Astrocyte (in vitro differentiated cells and primary cell): ENCODE results near the gene ZBTB46. TPM values are rescaled to one million over a fixed set of nuclear protein-coding genes. Genes with fewer than 3 reads are reported as not detected.
A peak's percentile ranks its signal among the peaks of the same experiment; 100 is the strongest.

Source experiments
- DNase-seq: peaks from one replicate; pipeline ENCODE4 v3.0.0-alpha.2; 2010; ENCODE audit warnings: low read depth
- FAIRE-seq: peaks from 2 replicates; lab custom pipeline; 2011; peaks lifted over from hg19 to GRCh38; lab: Jason Lieb, UNC
- H2AFZ ChIP-seq: 2 replicates; pipeline ENCODE4 v1.6.0; 2012; ENCODE audit warnings: low read depth, low read length, inconsistent platforms
- H3K27ac ChIP-seq: 2 replicates; pipeline ENCODE4 v1.5.1; 2011; ENCODE audit warnings: low read depth, low read length, inconsistent platforms
- H3K27me3 ChIP-seq: 2 replicates; pipeline ENCODE4 v1.6.0; 2011; ENCODE audit warnings: low read length, inconsistent platforms; ENCODE audit not compliant: insufficient read depth
- H3K36me3 ChIP-seq: 2 replicates; pipeline ENCODE4 v1.5.1; 2011; ENCODE audit warnings: low read length, inconsistent platforms; ENCODE audit not compliant: insufficient read depth
- H3K4me1 ChIP-seq: 2 replicates; pipeline ENCODE4 v1.5.1; 2011; ENCODE audit warnings: low read length, inconsistent platforms; ENCODE audit not compliant: insufficient read depth
- H3K4me2 ChIP-seq: 2 replicates; pipeline ENCODE4 v1.6.0; 2012; ENCODE audit warnings: low read length, inconsistent platforms
- H3K4me3 ChIP-seq: 2 replicates; pipeline ENCODE4 v1.5.1; 2011; ENCODE audit warnings: low read depth, mild to moderate bottlenecking, low read length, inconsistent platforms; ENCODE audit not compliant: insufficient read depth
- H3K79me2 ChIP-seq: 2 replicates; pipeline ENCODE4 v1.6.0; 2012; ENCODE audit warnings: mild to moderate bottlenecking, low read length, inconsistent platforms; ENCODE audit not compliant: insufficient read depth
- H3K9ac ChIP-seq: 2 replicates; pipeline ENCODE4 v1.6.0; 2012; ENCODE audit warnings: mild to moderate bottlenecking, low read length, inconsistent platforms
- H3K9me3 ChIP-seq: 2 replicates; pipeline ENCODE4 v1.5.1; 2012; ENCODE audit warnings: low read depth, mild to moderate bottlenecking, low read length, inconsistent platforms; ENCODE audit not compliant: insufficient read depth
- H4K20me1 ChIP-seq: 2 replicates; pipeline ENCODE4 v1.6.0; 2012; ENCODE audit warnings: low read length, inconsistent platforms; ENCODE audit not compliant: insufficient read depth
- H3K27ac Mint-ChIP-seq: one replicate; pipeline ENCODE4 v1.8.0; 2021; ENCODE audit warnings: mild to moderate bottlenecking, mixed read lengths; ENCODE audit not compliant: unreplicated experiment
- H3K27me3 Mint-ChIP-seq: one replicate; pipeline ENCODE4 v1.8.0; 2021; ENCODE audit warnings: low read depth, mixed read lengths; ENCODE audit not compliant: unreplicated experiment
- H3K36me3 Mint-ChIP-seq: one replicate; pipeline ENCODE4 v1.8.0; 2021; ENCODE audit warnings: low read depth, mixed read lengths; ENCODE audit not compliant: unreplicated experiment
- H3K4me1 Mint-ChIP-seq: one replicate; pipeline ENCODE4 v1.8.0; 2021; ENCODE audit warnings: low read depth, mixed read lengths; ENCODE audit not compliant: unreplicated experiment
- H3K4me3 Mint-ChIP-seq: one replicate; pipeline ENCODE4 v1.8.0; 2021; ENCODE audit warnings: mild to moderate bottlenecking, moderate library complexity, mixed read lengths; ENCODE audit not compliant: unreplicated experiment
- H3K9me3 Mint-ChIP-seq: one replicate; pipeline ENCODE4 v1.8.0; 2021; ENCODE audit warnings: mild to moderate bottlenecking, mixed read lengths; ENCODE audit not compliant: unreplicated experiment
- CTCF ChIP-seq: IDR thresholded peaks from 2 replicates; pipeline ENCODE4 v1.5.1; 2011; ENCODE audit warnings: low read depth, mild to moderate bottlenecking, inconsistent platforms, low read length, moderate library complexity; ENCODE audit not compliant: insufficient read depth
- EZH2 ChIP-seq: IDR thresholded peaks from 2 replicates; pipeline ENCODE4 v1.6.1; 2012; ENCODE audit warnings: mild to moderate bottlenecking, low read length, inconsistent platforms; ENCODE audit not compliant: insufficient read depth
- total RNA-seq: library from RNA; stranded (reverse); gene quantifications from 2 replicates; pipeline ENCODE4 v1.2.1, GENCODE V29; 2021

The ZBTB46 gene
- total RNA-seq, 1 donor from 2014 or later: 13.9 TPM

DNA sequence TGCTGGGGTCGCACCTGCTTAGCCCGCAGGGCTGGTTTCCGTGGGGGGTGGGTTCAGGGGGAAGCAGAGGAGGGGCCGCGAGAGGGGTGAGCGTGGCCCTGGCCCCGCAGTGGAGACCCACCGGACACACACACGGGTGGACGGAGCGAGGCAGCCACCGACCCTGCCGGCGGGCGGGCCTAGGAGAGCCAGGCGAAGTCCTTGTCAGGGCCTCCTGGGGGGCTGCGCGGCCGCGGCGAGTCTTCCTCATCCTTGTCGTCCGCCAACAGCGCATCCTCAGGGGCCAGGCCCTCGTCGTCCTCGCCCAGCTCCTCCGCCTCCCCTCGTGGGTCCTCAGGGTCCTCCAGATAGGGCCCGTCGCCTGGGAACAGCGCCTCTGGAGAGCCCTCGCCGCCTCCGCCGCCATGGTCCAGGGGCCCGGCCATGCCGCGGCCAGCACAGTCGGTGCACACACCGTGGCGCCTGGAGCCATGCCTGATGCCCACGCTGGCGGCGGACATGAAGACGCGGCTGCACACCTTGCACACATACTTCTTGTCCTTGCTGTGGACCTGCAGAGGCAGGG lies 84.2 kb downstream of the ZBTB46 start:
- Histone ChIP-seq H3K79me2 (no peaks in the 10 kb centered on the region), H2AFZ (no peak overlapping the region), H3K9ac (no peak overlapping the region), H3K9me3 (no peaks in the 10 kb centered on the region), H3K4me2 (no peak overlapping the region), H3K27ac (no peak overlapping the region), H3K27me3 (no peaks in the 10 kb centered on the region), H3K36me3 (no peaks in the 10 kb centered on the region), H4K20me1 (peaks cover 8% of the 10 kb centered on the region), H3K4me1 (peaks cover under 1% of the 10 kb centered on the region), H3K4me3 (no peak overlapping the region)
- Mint-ChIP-seq H3K9me3 (no peaks in the 10 kb centered on the region), H3K4me3 (no peak overlapping the region), H3K4me1 (no peaks in the 10 kb centered on the region), H3K27ac (no peak overlapping the region), H3K36me3 (peaks cover 6% of the 10 kb centered on the region), H3K27me3 (no peaks in the 10 kb centered on the region)
- FAIRE-seq (no peak), DNase-seq (no peak)
- TF ChIP-seq EZH2: no peak
- no peak for TF ChIP-seq CTCF

GRCh38 chr20:63745961-63746731 lies 84.9 kb downstream of the ZBTB46 start:
- no peak for FAIRE-seq
- no peak for DNase-seq
- Histone ChIP-seq H3K27ac (no peak overlapping the region), H3K9ac (no peak overlapping the region), H3K9me3 (no peaks in the 10 kb centered on the region), H2AFZ (no peak overlapping the region), H3K36me3 (no peaks in the 10 kb centered on the region), H3K79me2 (peaks cover 5% of the 10 kb centered on the region), H3K4me3 (no peak overlapping the region), H3K4me1 (peaks cover 8% of the 10 kb centered on the region), H3K4me2 (no peak overlapping the region), H3K27me3 (no peaks in the 10 kb centered on the region), H4K20me1 (peaks cover 15% of the 10 kb centered on the region)
- H3K36me3 Mint-ChIP-seq: peaks cover 6% of the 10 kb centered on the region
- H3K27ac Mint-ChIP-seq: peak overlapping the region; percentile 62
- no peaks in the 10 kb centered on the region for H3K4me1 Mint-ChIP-seq
- no peak for TF ChIP-seq EZH2
- no peak for TF ChIP-seq CTCF
- no peaks in the 10 kb centered on the region for H3K27me3 Mint-ChIP-seq
- no peak overlapping the region for H3K4me3 Mint-ChIP-seq
- H3K9me3 Mint-ChIP-seq: no peaks in the 10 kb centered on the region

- no peaks in the 10 kb centered on the region for H3K27me3 Mint-ChIP-seq
- H4K20me1 ChIP-seq: peaks cover 21% of the 10 kb centered on the region
- H3K27ac Mint-ChIP-seq: no peak overlapping the region
- DNase-seq (no peak), FAIRE-seq (no peak)
- no peaks in the 10 kb centered on the region for H3K36me3 ChIP-seq
- no peak overlapping the region for H3K4me3 Mint-ChIP-seq
- H3K9ac ChIP-seq: no peak overlapping the region
- peaks cover 15% of the 10 kb centered on the region for H3K4me1 ChIP-seq
- H3K9me3 Mint-ChIP-seq: no peaks in the 10 kb centered on the region
- H3K27ac ChIP-seq: no peak overlapping the region
- no peak overlapping the region for H2AFZ ChIP-seq
- no peaks in the 10 kb centered on the region for H3K9me3 ChIP-seq
- no peaks in the 10 kb centered on the region for H3K27me3 ChIP-seq
- H3K4me2 ChIP-seq: no peak overlapping the region
- H3K36me3 Mint-ChIP-seq: peaks cover 6% of the 10 kb centered on the region
- H3K4me1 Mint-ChIP-seq: no peaks in the 10 kb centered on the region
- no peak overlapping the region for H3K4me3 ChIP-seq
- TF ChIP-seq CTCF (no peak), EZH2 (no peak)
- peaks cover 8% of the 10 kb centered on the region for H3K79me2 ChIP-seq
Measured at GRCh38 chr20:63745424-63745805, 85.6 kb downstream of the ZBTB46 start.
